GM04504 (cell line): Measurements from ENCODE around the gene FATE1.

Experiments
- DNase-seq: peaks from one replicate; pipeline ENCODE4 v3.0.0-alpha.2; 2012; ENCODE audit warnings: low read depth

FATE1 gene

DNA sequence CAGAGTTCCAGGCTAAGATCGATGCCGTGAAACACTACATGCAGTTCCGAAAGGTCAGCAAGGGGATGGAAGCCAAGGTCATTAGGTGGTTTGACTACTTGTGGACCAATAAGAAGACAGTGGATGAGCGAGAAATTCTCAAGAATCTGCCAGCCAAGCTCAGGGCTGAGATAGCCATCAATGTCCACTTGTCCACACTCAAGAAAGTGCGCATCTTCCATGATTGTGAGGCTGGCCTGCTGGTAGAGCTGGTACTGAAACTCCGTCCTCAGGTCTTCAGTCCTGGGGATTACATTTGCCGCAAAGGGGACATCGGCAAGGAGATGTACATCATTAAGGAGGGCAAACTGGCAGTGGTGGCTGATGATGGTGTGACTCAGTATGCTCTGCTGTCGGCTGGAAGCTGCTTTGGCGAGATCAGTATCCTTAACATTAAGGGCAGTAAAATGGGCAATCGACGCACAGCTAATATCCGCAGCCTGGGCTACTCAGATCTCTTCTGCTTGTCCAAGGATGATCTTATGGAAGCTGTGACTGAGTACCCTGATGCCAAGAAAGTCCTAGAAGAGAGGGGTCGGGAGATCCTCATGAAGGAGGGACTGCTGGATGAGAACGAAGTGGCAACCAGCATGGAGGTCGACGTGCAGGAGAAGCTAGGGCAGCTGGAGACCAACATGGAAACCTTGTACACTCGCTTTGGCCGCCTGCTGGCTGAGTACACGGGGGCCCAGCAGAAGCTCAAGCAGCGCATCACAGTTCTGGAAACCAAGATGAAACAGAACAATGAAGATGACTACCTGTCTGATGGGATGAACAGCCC lies 28.0 kb downstream of the FATE1 start:
- no peak for DNase-seq

- DNase-seq: no peak
These were observed 29.8 kb downstream of the FATE1 start for GRCh38 chrX:151745651-151746050.

- no peak for DNase-seq
These were observed 30.7 kb downstream of the FATE1 start for GRCh38 chrX:151746502-151746901.

DNA sequence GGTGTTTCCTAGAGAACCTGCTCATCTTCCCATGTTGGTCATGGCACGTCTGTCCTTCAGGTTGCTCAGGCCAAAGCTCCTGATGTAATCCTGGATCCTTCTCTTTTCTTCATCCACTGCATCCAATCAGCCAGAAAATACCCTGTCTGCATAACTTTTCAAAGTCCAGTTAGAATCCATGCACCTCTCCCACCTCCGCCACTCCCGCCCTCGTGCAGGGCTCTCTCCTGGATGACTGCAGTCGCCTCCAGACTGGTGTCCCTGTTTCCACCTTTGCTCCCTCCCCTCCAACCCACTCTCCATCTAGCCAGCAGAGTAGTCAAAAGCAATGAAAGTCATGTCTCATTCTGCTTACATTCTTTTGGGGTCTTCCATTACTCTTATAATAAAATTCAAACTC lies 34.7 kb downstream of the FATE1 start:
- DNase-seq: no peak

GRCh38 chrX:151752847-151753246 lies 37.0 kb downstream of the FATE1 start:
- DNase-seq: no peak

DNA sequence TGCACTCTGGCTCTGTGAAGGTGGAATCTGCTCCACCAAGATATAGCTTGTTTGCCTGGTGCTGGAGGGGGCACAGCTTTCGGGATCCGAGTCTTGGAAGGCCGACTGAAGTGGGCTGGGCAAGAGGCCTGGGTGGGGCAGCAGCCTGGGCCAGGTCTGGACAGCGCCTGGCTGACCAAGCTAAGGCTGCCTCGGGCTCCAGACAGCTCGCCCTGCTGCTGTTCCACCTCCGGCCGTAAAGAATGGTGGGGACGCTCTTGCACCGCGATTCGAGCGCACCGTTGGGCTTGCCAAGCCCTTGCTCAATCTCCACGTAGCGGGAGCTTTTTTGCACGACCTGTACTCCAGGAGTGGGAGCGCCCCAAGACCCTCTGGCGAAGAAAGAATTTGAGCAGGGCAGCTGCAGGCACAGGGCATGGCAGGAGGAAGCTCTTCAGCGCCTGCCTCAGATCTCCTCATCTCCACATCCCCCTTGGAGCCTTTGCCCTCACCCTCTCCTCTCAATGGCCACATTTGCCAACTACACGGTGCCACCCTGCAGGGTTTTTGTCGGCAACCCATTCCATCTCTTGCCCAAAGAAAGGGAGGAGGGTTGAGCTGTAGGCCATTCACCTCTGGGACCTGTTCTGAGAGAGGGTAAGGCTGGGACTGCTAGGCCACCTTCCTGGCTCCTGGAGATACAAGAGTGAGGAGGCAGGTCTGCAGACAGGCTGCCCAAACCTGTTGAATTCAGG lies 37.6 kb downstream of the FATE1 start:
- peak; percentile 34 for DNase-seq

GRCh38 chrX:151754047-151754429 lies 38.2 kb downstream of the FATE1 start:
- peak; percentile 64 for DNase-seq

DNA sequence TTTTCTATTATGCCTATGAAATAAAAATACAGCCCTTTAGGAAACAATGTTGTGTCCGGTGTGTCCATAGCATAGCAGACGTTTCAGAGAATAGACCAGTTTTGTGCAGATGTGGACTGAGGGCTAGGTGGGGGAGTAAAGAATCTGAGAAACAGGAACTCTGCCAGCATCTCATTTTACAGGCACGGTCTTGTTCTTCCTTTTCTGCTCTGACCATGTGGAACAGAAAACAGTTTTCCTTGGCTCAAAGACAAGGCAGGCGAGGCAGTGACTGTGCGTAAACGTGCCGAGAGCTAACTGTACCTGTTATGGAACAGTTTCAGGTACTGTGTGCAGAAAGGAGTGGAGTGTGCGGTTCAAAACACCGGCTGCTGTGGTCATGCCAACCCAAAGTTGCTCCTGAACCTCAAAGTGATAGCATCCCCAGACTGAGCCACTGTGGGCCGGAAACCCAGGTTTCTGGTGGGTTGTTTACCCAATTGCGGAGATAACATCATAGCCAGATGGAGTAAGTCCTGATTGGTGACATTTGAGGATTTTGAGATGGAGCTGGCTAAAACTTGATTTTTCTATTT lies 38.9 kb downstream of the FATE1 start:
- DNase-seq: no peak

- no peak for DNase-seq
These were observed 43.3 kb downstream of the FATE1 start for GRCh38 chrX:151759041-151759708.

- no peak for DNase-seq
These were observed 47.0 kb downstream of the FATE1 start for GRCh38 chrX:151762802-151763201.

DNA sequence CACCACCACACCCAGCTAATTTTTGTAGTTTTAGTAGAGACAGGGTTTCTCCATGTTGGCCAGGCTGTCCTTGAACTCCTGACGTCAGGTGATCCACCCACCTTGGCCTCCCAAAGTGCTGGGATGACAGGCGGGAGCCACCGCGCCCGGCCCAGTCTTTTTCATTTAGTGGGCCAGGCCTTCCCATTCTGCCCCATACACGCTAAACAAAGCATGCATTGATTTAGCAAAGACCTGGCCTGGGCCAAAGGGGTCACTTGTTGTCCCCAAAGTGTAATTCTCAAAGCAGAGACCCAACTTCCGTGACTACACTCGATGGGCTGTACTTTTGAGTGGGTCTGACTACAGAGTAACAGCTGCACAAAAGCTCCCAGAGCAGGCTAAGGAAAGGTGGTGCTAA lies 47.9 kb downstream of the FATE1 start:
- DNase-seq: no peak

- DNase-seq: no peak
These were observed 49.2 kb downstream of the FATE1 start for GRCh38 chrX:151765026-151765425.

DNA sequence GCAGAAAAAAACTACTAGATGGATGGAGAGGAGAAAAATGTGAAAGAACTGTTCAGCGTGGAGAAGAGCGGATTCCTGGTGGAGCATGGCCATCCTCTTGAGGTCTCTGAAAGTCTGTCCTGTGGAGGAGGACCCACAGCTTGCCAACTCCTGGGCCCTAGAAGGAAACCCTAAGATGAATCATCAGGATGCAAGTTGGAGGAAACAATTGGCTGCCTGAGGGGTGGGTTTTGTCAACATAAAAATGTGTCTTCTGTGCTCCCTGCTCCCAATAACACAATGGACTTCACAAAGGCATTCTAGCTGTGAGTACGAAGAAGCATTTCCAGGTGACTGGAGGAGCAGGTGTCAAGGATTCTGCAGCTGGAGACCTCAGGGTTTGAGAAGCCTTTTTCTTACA lies 55.9 kb downstream of the FATE1 start:
- DNase-seq: no peak
